A549 (cell line): ENCODE data around the gene ABCC2. TPM values are rescaled to one million over a fixed set of nuclear protein-coding genes. Genes with fewer than 3 reads are reported as not detected.

Source experiments
- ATAC-seq, 2 experiments: fragments of 200-7000 bp in 1 of 2; fragments of >200 bp in 1 of 2; cut with Nextera tagmentation in 1 of 2; cut with Tn5 transposase in 1 of 2; 3 replicates each; pipeline versions ENCODE4 v1.8.0 to v1.9.1; 2018 to 2020; ENCODE audit warnings: mild to moderate bottlenecking in 1 of 2, moderate library complexity in 1 of 2
- CTCF ChIA-PET: fragments of 300-600 bp; sonication (Branson Sonifier 250); formaldehyde crosslinking; extraction: SDS; loops from one replicate; lab custom pipeline; 2021; ENCODE audit warnings: antibody characterized with exemption, inconsistent platforms; lab: Yijun Ruan, JAX
- POLR2A ChIA-PET: fragments of 350-600 bp; formaldehyde crosslinking; extraction: SDS; loops from one replicate; lab custom pipeline; 2021; ENCODE audit warnings: antibody characterized with exemption, inconsistent platforms; lab: Yijun Ruan, JAX
- DNase-seq, 2 experiments: peaks; one replicate each; pipeline versions ENCODE4 v3.0.0 to v3.0.0-alpha.2; 2011 to 2016; ENCODE audit warnings: low read depth in 1 of 2, low spot score in 1 of 2
- FAIRE-seq: peaks from 2 replicates; lab custom pipeline; 2011; peaks lifted over from hg19 to GRCh38; lab: Jason Lieb, UNC
- H3K27ac ChIP-seq, 2 experiments: fragments of >200 bp; sonication (Bioruptor Twin); formaldehyde crosslinking; 3 replicates each; pipeline ENCODE4 v1.5.1; 2016 to 2017
- H3K4me1 ChIP-seq: fragments of >200 bp; sonication (Bioruptor Twin); formaldehyde crosslinking; 3 replicates; pipeline ENCODE4 v1.6.1; 2016
- H3K4me2 ChIP-seq: fragments of >200 bp; sonication (Bioruptor Twin); formaldehyde crosslinking; 3 replicates; pipeline ENCODE4 v1.6.1; 2016
- H3K4me3 ChIP-seq: fragments of >200 bp; sonication (Bioruptor Twin); formaldehyde crosslinking; 3 replicates; pipeline ENCODE4 v1.5.1; 2016
- H3K9me3 ChIP-seq: fragments of >200 bp; sonication (Bioruptor Twin); formaldehyde crosslinking; 3 replicates; pipeline ENCODE4 v1.6.1; 2016
- BHLHE40 ChIP-seq: IDR thresholded peaks from 2 replicates; pipeline ENCODE4 v1.6.1; 2012; ENCODE audit warnings: low read depth, low read length, inconsistent platforms
- CBX8 ChIP-seq: fragments of 200-600 bp; sonication (generic); IDR thresholded peaks from 2 replicates; pipeline ENCODE4 v1.6.1; 2016
- CEBPB ChIP-seq, 2 experiments: fragments of >200 bp in 1 of 2; sonication (Bioruptor Twin) in 1 of 2; formaldehyde crosslinking in 1 of 2; IDR thresholded peaks; 2 replicates each; pipeline ENCODE4 v1.6.1; 2012 to 2016
- CHD2 ChIP-seq: fragments of 150-350 bp; IDR thresholded peaks from 2 replicates; pipeline ENCODE4 v1.6.1; 2014; ENCODE audit warnings: low read length; ENCODE audit not compliant: partially characterized antibody
- CHD4 ChIP-seq: fragments of 200-600 bp; sonication (generic); IDR thresholded peaks from 2 replicates; pipeline ENCODE4 v1.6.1; 2016; ENCODE audit warnings: antibody characterized with exemption, mild to moderate bottlenecking, borderline replicate concordance
- CTCF ChIP-seq: fragments of >200 bp; sonication (Bioruptor Twin); formaldehyde crosslinking; IDR thresholded peaks from 3 replicates; pipeline ENCODE4 v1.5.1; 2016
- EHMT2 ChIP-seq: fragments of 200-600 bp; sonication (generic); IDR thresholded peaks from 2 replicates; pipeline ENCODE4 v1.6.1; 2016; ENCODE audit warnings: antibody characterized with exemption, low read depth, mild to moderate bottlenecking, moderate library complexity
- FOSB ChIP-seq: fragments of 250-450 bp; sonication (Bioruptor Pico); IDR thresholded peaks from 2 replicates; pipeline ENCODE4 v1.5.0; 2020; ENCODE audit warnings: mild to moderate bottlenecking, moderate library complexity
- HES2 ChIP-seq: fragments of >200 bp; sonication (Bioruptor Twin); formaldehyde crosslinking; IDR thresholded peaks from 2 replicates; pipeline ENCODE4 v1.6.1; 2016
- JUN ChIP-seq, 2 experiments: fragments of >200 bp; sonication (Bioruptor Twin); formaldehyde crosslinking; IDR thresholded peaks; 2 replicates in 1 of 2; 3 replicates in 1 of 2; pipeline ENCODE4 v1.6.1; 2016 to 2017
- KDM1A ChIP-seq: fragments of 200-600 bp; sonication (generic); IDR thresholded peaks from 2 replicates; pipeline ENCODE4 v1.6.1; 2016; ENCODE audit warnings: low read depth, mild to moderate bottlenecking
- NFE2L2 ChIP-seq: fragments of 150-350 bp; conservative IDR thresholded peaks from 2 replicates; pipeline ENCODE4 v1.6.1; 2014; ENCODE audit warnings: low read length
- POLR2AphosphoS2 ChIP-seq: conservative IDR thresholded peaks from 2 replicates; pipeline ENCODE4 v1.6.1; 2012; ENCODE audit warnings: low read length, improper control_type of control experiment, inconsistent platforms
- RAD21 ChIP-seq, 2 experiments: fragments of >200 bp in 1 of 2; sonication (Bioruptor Twin) in 1 of 2; formaldehyde crosslinking in 1 of 2; IDR thresholded peaks in 1 of 2; conservative IDR thresholded peaks in 1 of 2; 2 replicates in 1 of 2; 3 replicates in 1 of 2; pipeline ENCODE4 v1.6.1; 2012 to 2018; ENCODE audit warnings: inconsistent platforms in 1 of 2
- RFX5 ChIP-seq: fragments of 450-650 bp; IDR thresholded peaks from 2 replicates; pipeline ENCODE4 v1.7.1; 2014; ENCODE audit warnings: antibody characterized with exemption, mild to moderate bottlenecking, moderate library complexity
- SMC3 ChIP-seq: fragments of >200 bp; sonication (Bioruptor Twin); formaldehyde crosslinking; IDR thresholded peaks from 3 replicates; pipeline ENCODE4 v1.6.1; 2018; ENCODE audit warnings: inconsistent platforms
- SREBF2 ChIP-seq: fragments of 450-650 bp; IDR thresholded peaks from 2 replicates; pipeline ENCODE4 v1.6.1; 2014; ENCODE audit warnings: mild to moderate bottlenecking, moderate library complexity
- ZC3H11A ChIP-seq: fragments of 450-650 bp; IDR thresholded peaks from 2 replicates; pipeline ENCODE4 v1.6.1; 2014; ENCODE audit warnings: antibody characterized with exemption, mild to moderate bottlenecking
- ZFP36 ChIP-seq: fragments of 450-650 bp; IDR thresholded peaks from 2 replicates; pipeline ENCODE4 v1.6.1; 2014; ENCODE audit warnings: borderline replicate concordance; ENCODE audit not compliant: partially characterized antibody
- ZSCAN20 ChIP-seq: fragments of 250-450 bp; sonication (Bioruptor Pico); IDR thresholded peaks from 2 replicates; pipeline ENCODE4 v1.8.0; 2022; ENCODE audit warnings: mild to moderate bottlenecking, moderate library complexity
- WGBS: methylation state at CpG from one replicate; pipeline ENCODE4 v1.1.6; 2017; ENCODE audit errors: missing lambda C conversion rate; 5-methylcytosine and 5-hydroxymethylcytosine counted together
- polyA plus RNA-seq, 4 experiments: library from polyadenylated mRNA; depleted of rRNA in 3 of 4; stranded (reverse); fragments of >200 nt; fragmentation: RNase III in 1 of 4; extraction: RNeasy Plus Mini Kit Qiagen cat#74134 plus additional on column Dnase treatment in 1 of 4; gene quantifications; 2 replicates in 3 of 4; 3 replicates in 1 of 4; pipeline ENCODE4 v1.2.3, GENCODE V29; 2011 to 2017
- TF ChIP-seq, protein P1 (sequence below): fragments of 150-350 bp; IDR thresholded peaks from 2 replicates; pipeline ENCODE4 v1.6.1; 2014; ENCODE audit warnings: low read depth, mild to moderate bottlenecking, low read length
- TF ChIP-seq, protein P2 (sequence below): IDR thresholded peaks from 2 replicates; pipeline ENCODE4 v1.6.1; 2012
- TF ChIP-seq, protein P3 (sequence below): fragments of 200-600 bp; sonication (generic); IDR thresholded peaks from 2 replicates; pipeline ENCODE4 v1.6.1; 2016; ENCODE audit warnings: antibody characterized with exemption, mild to moderate bottlenecking, moderate library complexity

The ABCC2 gene
- polyA plus RNA-seq, 2 of the 4 experiments (the other 2 are of a cell fraction): 192 to 369 TPM

DNA sequence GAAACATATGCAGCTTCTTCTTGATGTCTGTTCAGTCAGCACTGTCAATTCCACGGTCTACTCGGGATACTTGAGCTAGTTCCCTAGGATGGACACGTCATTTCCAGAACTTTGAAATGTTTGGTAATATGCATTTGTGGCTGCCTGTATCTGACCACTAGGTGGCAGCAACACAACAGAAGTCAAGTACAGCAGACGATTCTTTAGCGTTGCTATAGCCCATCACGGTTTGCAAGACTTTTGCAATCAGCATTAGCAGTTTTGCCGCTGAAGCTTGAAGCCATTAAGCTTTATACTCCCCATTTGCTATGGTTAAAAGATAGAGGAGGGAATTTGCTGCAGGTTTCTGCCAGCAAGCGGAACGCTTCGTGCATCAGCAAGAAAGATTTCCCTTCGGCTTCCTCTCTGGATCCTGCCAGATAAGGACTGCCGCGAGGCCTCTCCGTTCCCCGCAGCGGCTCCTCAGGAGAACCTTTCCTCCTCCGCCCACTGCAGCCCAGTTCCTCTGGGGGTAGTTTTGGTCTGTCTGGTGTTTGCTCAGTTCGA lies 63.5 kb downstream of the ABCC2 start:
- WGBS: 60% methylated on average over 18 of the region's 18 CpGs
- peak; percentile 60 to 92 for DNase-seq
- Histone ChIP-seq H3K9me3 (no peaks in the 10 kb centered on the region), H3K27ac (peak overlapping the region in 1 of 2 experiments; percentile 31; a peak in 2 of 6 replicates), H3K4me3 (no peak overlapping the region), H3K4me2 (no peak overlapping the region), H3K4me1 (peaks cover 56% of the 10 kb centered on the region)
- FAIRE-seq: peak; percentile 80
- TF ChIP-seq RAD21 (conservative IDR thresholded peaks at IDR 0.05 in 1 of 2, IDR thresholded peaks at IDR 0.05 in 1 of 2) (peak; percentile 81 to 82), CEBPB (IDR thresholded peaks at IDR 0.05) (peak; percentile 36 to 69; a peak in 3 of 4 replicates), SMC3 (peak; percentile 71), FOSB (CRISPR knock-in tag) (no peak), CTCF (peak; percentile 92), ZSCAN20 (CRISPR knock-in tag) (no peak)
- TF ChIP-seq, protein P1, sequence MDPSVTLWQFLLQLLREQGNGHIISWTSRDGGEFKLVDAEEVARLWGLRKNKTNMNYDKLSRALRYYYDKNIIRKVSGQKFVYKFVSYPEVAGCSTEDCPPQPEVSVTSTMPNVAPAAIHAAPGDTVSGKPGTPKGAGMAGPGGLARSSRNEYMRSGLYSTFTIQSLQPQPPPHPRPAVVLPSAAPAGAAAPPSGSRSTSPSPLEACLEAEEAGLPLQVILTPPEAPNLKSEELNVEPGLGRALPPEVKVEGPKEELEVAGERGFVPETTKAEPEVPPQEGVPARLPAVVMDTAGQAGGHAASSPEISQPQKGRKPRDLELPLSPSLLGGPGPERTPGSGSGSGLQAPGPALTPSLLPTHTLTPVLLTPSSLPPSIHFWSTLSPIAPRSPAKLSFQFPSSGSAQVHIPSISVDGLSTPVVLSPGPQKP: no peak
- TF ChIP-seq, protein P2, sequence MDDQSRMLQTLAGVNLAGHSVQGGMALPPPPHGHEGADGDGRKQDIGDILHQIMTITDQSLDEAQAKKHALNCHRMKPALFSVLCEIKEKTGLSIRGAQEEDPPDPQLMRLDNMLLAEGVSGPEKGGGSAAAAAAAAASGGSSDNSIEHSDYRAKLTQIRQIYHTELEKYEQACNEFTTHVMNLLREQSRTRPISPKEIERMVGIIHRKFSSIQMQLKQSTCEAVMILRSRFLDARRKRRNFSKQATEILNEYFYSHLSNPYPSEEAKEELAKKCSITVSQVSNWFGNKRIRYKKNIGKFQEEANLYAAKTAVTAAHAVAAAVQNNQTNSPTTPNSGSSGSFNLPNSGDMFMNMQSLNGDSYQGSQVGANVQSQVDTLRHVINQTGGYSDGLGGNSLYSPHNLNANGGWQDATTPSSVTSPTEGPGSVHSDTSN: no peak
- ATAC-seq: peak; percentile 72 to 78
- CTCF ChIA-PET: interaction anchor here (0.6 to 6.8 kb wide), 92 partner anchors 11 to 673 kb away, joined by 3 to 133 read pairs (median 5); partner anchors contain the start of genes COX15, CUTC and DNMBP
- POLR2A ChIA-PET: interaction anchor here (1.0 to 1.4 kb wide), 2 partner anchors 82 to 164 kb away, joined by 3 to 5 read pairs; partner anchors contain the start of gene DNMBP

- 92% methylated on average over 7 of the region's 7 CpGs for WGBS
- H3K4me2 ChIP-seq: peak overlapping the region; percentile 46
- peak overlapping the region; percentile 4 to 38; a peak in 3 of 6 replicates for H3K27ac ChIP-seq
- FAIRE-seq: no peak
- no peak overlapping the region for H3K4me3 ChIP-seq
- peak in 1 of 2 experiments; percentile 2; a peak in 2 of 6 replicates for ATAC-seq
- CTCF ChIA-PET: interaction anchor here (1.6 to 6.8 kb wide), 5 partner anchors 7 to 274 kb away, joined by 3 to 133 read pairs (median 6); partner anchors contain the start of gene DNMBP
- no peak for DNase-seq
- H3K9me3 ChIP-seq: no peaks in the 10 kb centered on the region
- TF ChIP-seq CEBPB (IDR thresholded peaks at IDR 0.05) (0 out of 4 replicates have a peak, but pooled peaks of 1 of the 2 experiments have one; percentile 20), NFE2L2 (no peak)
- POLR2A ChIA-PET: no interaction called here
- H3K4me1 ChIP-seq: peaks cover 58% of the 10 kb centered on the region
Observed at GRCh38 chr10:99849057-99849456, 66.6 kb downstream of the ABCC2 start.

DNA sequence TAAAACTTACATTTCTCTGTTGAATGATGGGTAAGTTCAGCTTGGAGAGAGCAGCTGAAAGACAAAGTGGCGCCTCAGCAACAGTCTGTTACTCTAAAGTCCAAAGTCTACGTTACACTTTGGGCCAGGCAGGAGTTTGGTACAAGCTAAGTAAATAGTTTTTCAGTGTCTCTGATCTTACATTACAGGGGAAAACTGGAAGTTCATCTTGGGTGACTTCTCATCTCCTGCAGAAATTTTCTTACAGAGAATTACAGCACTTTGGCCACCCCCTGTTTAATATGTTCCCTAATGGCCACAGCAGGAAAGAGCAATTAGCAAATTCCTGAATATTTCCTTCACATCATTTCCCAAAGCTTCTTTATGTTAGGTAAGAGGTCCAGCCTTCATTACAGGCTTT lies 67.1 kb downstream of the ABCC2 start:
- H3K4me2 ChIP-seq: peak overlapping the region; percentile 46
- H3K27ac ChIP-seq: peak overlapping the region; percentile 10 to 38; a peak in 3 of 6 replicates
- WGBS: 64% methylated on average over 2 of the region's 2 CpGs
- ATAC-seq: peak in 1 of 2 experiments; percentile 6; a peak in 2 of 6 replicates
- CTCF ChIA-PET: interaction anchor here (0.6 to 6.8 kb wide), 6 partner anchors 7 to 273 kb away, joined by 3 to 133 read pairs (median 5); partner anchors contain the start of gene DNMBP
- peaks cover 60% of the 10 kb centered on the region for H3K4me1 ChIP-seq
- no peaks in the 10 kb centered on the region for H3K9me3 ChIP-seq
- TF ChIP-seq HES2 (no peak), BHLHE40 (no peak), CHD2 (no peak), ZFP36 (no peak), SREBF2 (no peak), CBX8 (no peak), KDM1A (no peak), POLR2AphosphoS2 (no peak), ZC3H11A (no peak), EHMT2 (no peak), RFX5 (no peak), ZSCAN20 (CRISPR knock-in tag) (no peak), CHD4 (no peak), JUN (IDR thresholded peaks at IDR 0.05) (no peak; a peak in 1 of 5 replicates)
- TF ChIP-seq, protein P3, sequence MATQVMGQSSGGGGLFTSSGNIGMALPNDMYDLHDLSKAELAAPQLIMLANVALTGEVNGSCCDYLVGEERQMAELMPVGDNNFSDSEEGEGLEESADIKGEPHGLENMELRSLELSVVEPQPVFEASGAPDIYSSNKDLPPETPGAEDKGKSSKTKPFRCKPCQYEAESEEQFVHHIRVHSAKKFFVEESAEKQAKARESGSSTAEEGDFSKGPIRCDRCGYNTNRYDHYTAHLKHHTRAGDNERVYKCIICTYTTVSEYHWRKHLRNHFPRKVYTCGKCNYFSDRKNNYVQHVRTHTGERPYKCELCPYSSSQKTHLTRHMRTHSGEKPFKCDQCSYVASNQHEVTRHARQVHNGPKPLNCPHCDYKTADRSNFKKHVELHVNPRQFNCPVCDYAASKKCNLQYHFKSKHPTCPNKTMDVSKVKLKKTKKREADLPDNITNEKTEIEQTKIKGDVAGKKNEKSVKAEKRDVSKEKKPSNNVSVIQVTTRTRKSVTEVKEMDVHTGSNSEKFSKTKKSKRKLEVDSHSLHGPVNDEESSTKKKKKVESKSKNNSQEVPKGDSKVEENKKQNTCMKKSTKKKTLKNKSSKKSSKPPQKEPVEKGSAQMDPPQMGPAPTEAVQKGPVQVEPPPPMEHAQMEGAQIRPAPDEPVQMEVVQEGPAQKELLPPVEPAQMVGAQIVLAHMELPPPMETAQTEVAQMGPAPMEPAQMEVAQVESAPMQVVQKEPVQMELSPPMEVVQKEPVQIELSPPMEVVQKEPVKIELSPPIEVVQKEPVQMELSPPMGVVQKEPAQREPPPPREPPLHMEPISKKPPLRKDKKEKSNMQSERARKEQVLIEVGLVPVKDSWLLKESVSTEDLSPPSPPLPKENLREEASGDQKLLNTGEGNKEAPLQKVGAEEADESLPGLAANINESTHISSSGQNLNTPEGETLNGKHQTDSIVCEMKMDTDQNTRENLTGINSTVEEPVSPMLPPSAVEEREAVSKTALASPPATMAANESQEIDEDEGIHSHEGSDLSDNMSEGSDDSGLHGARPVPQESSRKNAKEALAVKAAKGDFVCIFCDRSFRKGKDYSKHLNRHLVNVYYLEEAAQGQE: no peak
- TF ChIP-seq, all 56 proteins: peak for 0
- no peak for DNase-seq
- no peak overlapping the region for H3K4me3 ChIP-seq
- POLR2A ChIA-PET: no interaction called here
- no peak for FAIRE-seq
